Smooth muscle cell (in vitro differentiated cells): ENCODE measurements around the gene PPEF1. TPM values are rescaled to one million over a fixed set of nuclear protein-coding genes. Genes with fewer than 3 reads are reported as not detected.

Experiments used
- DNase-seq: peaks from one replicate; lab custom pipeline; 2025; ENCODE audit not compliant: unreplicated experiment; lab: John Stamatoyannopoulos, UW
- H2AFZ ChIP-seq: fragments of 200-600 bp; sonication (generic); 2 replicates; pipeline ENCODE4 v1.6.0; 2016; ENCODE audit warnings: antibody characterized with exemption, low read depth, mild to moderate bottlenecking
- H3F3A ChIP-seq: fragments of 200-600 bp; sonication (generic); 2 replicates; pipeline ENCODE4 v1.6.0; 2017; ENCODE audit warnings: antibody characterized with exemption, low read depth
- H3K27ac ChIP-seq: fragments of 200-600 bp; sonication (generic); 2 replicates; pipeline ENCODE4 v1.5.1; 2016; ENCODE audit warnings: low read depth, mild to moderate bottlenecking
- H3K27me3 ChIP-seq: fragments of 200-600 bp; sonication (generic); 2 replicates; pipeline ENCODE4 v1.6.1; 2016; ENCODE audit warnings: low read depth, mild to moderate bottlenecking
- H3K36me3 ChIP-seq: fragments of 200-600 bp; sonication (generic); 2 replicates; pipeline ENCODE4 v1.5.1; 2016; ENCODE audit warnings: low read depth
- H3K4me1 ChIP-seq: fragments of 200-600 bp; sonication (generic); 2 replicates; pipeline ENCODE4 v1.5.1; 2016; ENCODE audit warnings: low read depth
- H3K4me2 ChIP-seq: fragments of 200-600 bp; sonication (generic); 2 replicates; pipeline ENCODE4 v1.6.0; 2016; ENCODE audit warnings: mild to moderate bottlenecking
- H3K4me3 ChIP-seq: fragments of 200-600 bp; sonication (generic); 2 replicates; pipeline ENCODE4 v1.5.1; 2016; ENCODE audit warnings: mild to moderate bottlenecking
- H3K79me2 ChIP-seq: fragments of 200-600 bp; sonication (generic); 2 replicates; pipeline ENCODE4 v1.6.0; 2016; ENCODE audit warnings: low read depth, mild to moderate bottlenecking
- H3K9ac ChIP-seq: fragments of 200-600 bp; sonication (generic); 2 replicates; pipeline ENCODE4 v1.6.0; 2016; ENCODE audit warnings: low read depth
- H3K9me3 ChIP-seq: fragments of 200-600 bp; sonication (generic); replicated peaks from 2 replicates; pipeline ENCODE4 v1.5.1; 2016; ENCODE audit warnings: low read depth
- H4K20me1 ChIP-seq: fragments of 200-600 bp; sonication (generic); 2 replicates; pipeline ENCODE4 v1.6.0; 2016; ENCODE audit warnings: low read depth
- CTCF ChIP-seq: fragments of 200-600 bp; sonication (generic); IDR thresholded peaks from 2 replicates; pipeline ENCODE4 v1.5.1; 2017; ENCODE audit warnings: borderline replicate concordance, mild to moderate bottlenecking, antibody characterized with exemption; ENCODE audit not compliant: insufficient read depth, poor library complexity, severe bottlenecking
- WGBS: methylation state at CpG from one replicate; pipeline ENCODE4 v1.1.7; 2016; ENCODE audit warnings: low lambda C conversion rate; 5-methylcytosine and 5-hydroxymethylcytosine counted together
- polyA plus RNA-seq: library from polyadenylated mRNA; unstranded; fragments of >200 nt; fragmentation: Nextera tagmentation; extraction: Ambion mirVana; gene quantifications from 2 replicates; pipeline ENCODE4 v1.2.1, GENCODE V29; 2016
- total RNA-seq: library from RNA; depleted of rRNA; stranded (reverse); fragments of >200 nt; gene quantifications from 2 replicates; pipeline ENCODE4 v1.2.3, GENCODE V29; 2014

The PPEF1 gene
- total and polyA plus RNA-seq, 2 experiments from 2014 or later = 0.32 to 0.40 TPM

GRCh38 chrX:18799911-18800310 lies 92.5 kb downstream of the PPEF1 start:
- WGBS = 63% methylated on average over 2 of the region's 2 CpGs
- Histone ChIP-seq H3K79me2 (no peaks in the 10 kb centered on the region), H2AFZ (no peak overlapping the region), H3K36me3 (no peaks in the 10 kb centered on the region), H3F3A (no peaks in the 10 kb centered on the region), H4K20me1 (no peaks in the 10 kb centered on the region), H3K4me1 (no peaks in the 10 kb centered on the region), H3K4me2 (no peak overlapping the region), H3K9ac (no peak overlapping the region), H3K27ac (no peak overlapping the region), H3K4me3 (no peak overlapping the region), H3K9me3 (no peaks in the 10 kb centered on the region), H3K27me3 (no peaks in the 10 kb centered on the region)
- TF ChIP-seq CTCF = no peak
- DNase-seq = no peak

GRCh38 chrX:18809641-18810040 lies 102.2 kb downstream of the PPEF1 start:
- no peak for DNase-seq
- Histone ChIP-seq H3K4me3 (no peak overlapping the region), H3K9me3 (no peaks in the 10 kb centered on the region), H3K36me3 (no peaks in the 10 kb centered on the region), H3K27me3 (no peaks in the 10 kb centered on the region), H3K4me1 (no peaks in the 10 kb centered on the region), H2AFZ (no peak overlapping the region), H3K27ac (no peak overlapping the region), H3F3A (no peaks in the 10 kb centered on the region), H4K20me1 (no peaks in the 10 kb centered on the region), H3K79me2 (no peaks in the 10 kb centered on the region), H3K9ac (no peak overlapping the region), H3K4me2 (no peak overlapping the region)
- TF ChIP-seq CTCF = no peak

- Histone ChIP-seq H3K36me3 (no peaks in the 10 kb centered on the region), H3F3A (no peaks in the 10 kb centered on the region), H3K27ac (no peak overlapping the region), H3K4me3 (no peak overlapping the region), H3K9ac (no peak overlapping the region), H3K4me2 (no peak overlapping the region), H3K9me3 (no peaks in the 10 kb centered on the region), H4K20me1 (no peaks in the 10 kb centered on the region), H3K79me2 (no peaks in the 10 kb centered on the region), H3K4me1 (no peaks in the 10 kb centered on the region), H2AFZ (no peak overlapping the region), H3K27me3 (no peaks in the 10 kb centered on the region)
- TF ChIP-seq CTCF = no peak
- no peak for DNase-seq
- 66% methylated on average over 2 of the region's 2 CpGs for WGBS
Observed at GRCh38 chrX:18810416-18810815, 103.0 kb downstream of the PPEF1 start.

- no peaks in the 10 kb centered on the region for H3K4me1 ChIP-seq
- TF ChIP-seq CTCF = no peak
- H3K79me2 ChIP-seq = no peaks in the 10 kb centered on the region
- no peak for DNase-seq
- no peaks in the 10 kb centered on the region for H3K27me3 ChIP-seq
- no peak overlapping the region for H3K27ac ChIP-seq
- 53% methylated on average over 2 of the region's 2 CpGs for WGBS
- no peaks in the 10 kb centered on the region for H3F3A ChIP-seq
- H3K4me3 ChIP-seq = no peak overlapping the region
- H4K20me1 ChIP-seq = no peaks in the 10 kb centered on the region
- no peaks in the 10 kb centered on the region for H3K36me3 ChIP-seq
- H3K4me2 ChIP-seq = no peak overlapping the region
- no peak overlapping the region for H3K9ac ChIP-seq
- no peaks in the 10 kb centered on the region for H3K9me3 ChIP-seq
- no peak overlapping the region for H2AFZ ChIP-seq
Observed at GRCh38 chrX:18825375-18825774, 117.9 kb downstream of the PPEF1 start.
